Thoracic aorta (tissue), 2 donors: ENCODE measurements around the gene MAP1LC3B2. TPM values are rescaled to one million over a fixed set of nuclear protein-coding genes. Genes with fewer than 3 reads are reported as not detected.

Experiments
- ATAC-seq: fragments of 150-250 bp; one replicate; pipeline ENCODE4 v1.8.0; 2017; ENCODE audit warnings: low read depth; ENCODE audit not compliant: insufficient number of reproducible peaks, low FRiP score
- DNase-seq: peaks from one replicate; pipeline ENCODE4 v3.0.0-alpha.2; 2020; ENCODE audit warnings: low spot score
- H3K27ac ChIP-seq, 2 donors: fragments of 200-600 bp; sonication (generic); 1 replicate in 1 of 2; 2 replicates in 1 of 2; pipeline ENCODE4 v1.5.1; 2016; ENCODE audit warnings: mild to moderate bottlenecking in 2 of 2, moderate library complexity in 2 of 2
- H3K27me3 ChIP-seq: fragments of 200-600 bp; sonication (generic); replicated peaks from 2 replicates; pipeline ENCODE4 v1.6.0; 2016; ENCODE audit warnings: mild to moderate bottlenecking; ENCODE audit not compliant: insufficient read depth
- H3K36me3 ChIP-seq: fragments of 200-600 bp; sonication (generic); one replicate; pipeline ENCODE4 v1.5.1; 2016
- H3K4me1 ChIP-seq, 2 donors: fragments of 200-600 bp; sonication (generic); 1 replicate in 1 of 2; 2 replicates in 1 of 2; pipeline versions ENCODE4 v1.5.1 to v1.6.0; 2016; ENCODE audit warnings: low read depth in 2 of 2, mild to moderate bottlenecking in 1 of 2; ENCODE audit not compliant: control insufficient read depth in 1 of 2
- H3K4me3 ChIP-seq: fragments of 200-600 bp; sonication (generic); 2 replicates; pipeline ENCODE4 v1.5.1; 2016; ENCODE audit warnings: mild to moderate bottlenecking
- H3K9me3 ChIP-seq: fragments of 200-600 bp; sonication (generic); 2 replicates; pipeline ENCODE4 v1.5.1; 2016
- CTCF ChIP-seq: fragments of 200-600 bp; sonication (generic); IDR thresholded peaks from one replicate; pipeline ENCODE4 v1.5.1; 2019; ENCODE audit warnings: antibody characterized with exemption
- total RNA-seq, 2 donors: library from RNA; depleted of rRNA; stranded (reverse); fragments of >200 nt; gene quantifications; one replicate each; pipeline versions ENCODE4 v1.1.0 to v1.2.3, GENCODE V29; 2016

Gene MAP1LC3B2
- total RNA-seq, 2 donors from 2014 or later = 1.5 TPM; not detected in 1

GRCh38 chr12:116589581-116589980 lies 30.4 kb downstream of the MAP1LC3B2 start:
- H3K27me3 ChIP-seq = no peaks in the 10 kb centered on the region
- no peaks in the 10 kb centered on the region for H3K36me3 ChIP-seq
- H3K4me3 ChIP-seq = no peak overlapping the region
- TF ChIP-seq CTCF = no peak
- H3K9me3 ChIP-seq = no peaks in the 10 kb centered on the region
- no peak for DNase-seq
- H3K27ac ChIP-seq = no peak overlapping the region
- no peak for ATAC-seq
- peaks cover 8 to 24% of the 10 kb centered on the region in 2 donors for H3K4me1 ChIP-seq

GRCh38 chr12:116590561-116590960 lies 31.4 kb downstream of the MAP1LC3B2 start:
- H3K27me3 ChIP-seq = no peaks in the 10 kb centered on the region
- H3K4me1 ChIP-seq = peaks cover 11 to 34% of the 10 kb centered on the region in 2 donors
- no peaks in the 10 kb centered on the region for H3K9me3 ChIP-seq
- H3K4me3 ChIP-seq = no peak overlapping the region
- H3K36me3 ChIP-seq = no peaks in the 10 kb centered on the region
- H3K27ac ChIP-seq = no peak overlapping the region
- no peak for ATAC-seq
- DNase-seq = no peak
- TF ChIP-seq CTCF = no peak

GRCh38 chr12:116591855-116592637 lies 32.9 kb downstream of the MAP1LC3B2 start:
- Histone ChIP-seq H3K36me3 (no peaks in the 10 kb centered on the region), H3K4me1 (peaks cover 11 to 37% of the 10 kb centered on the region in 2 donors), H3K27me3 (no peaks in the 10 kb centered on the region), H3K4me3 (no peak overlapping the region), H3K9me3 (no peaks in the 10 kb centered on the region), H3K27ac (peak overlapping the region; percentile 21 to 49)
- ATAC-seq (no peak), DNase-seq (no peak)
- TF ChIP-seq CTCF = no peak

- Histone ChIP-seq H3K27ac (peak overlapping the region; percentile 21 to 49), H3K4me3 (no peak overlapping the region), H3K36me3 (no peaks in the 10 kb centered on the region), H3K9me3 (no peaks in the 10 kb centered on the region), H3K27me3 (no peaks in the 10 kb centered on the region), H3K4me1 (peaks cover 11 to 37% of the 10 kb centered on the region in 2 donors)
- ATAC-seq (no peak), DNase-seq (no peak)
- TF ChIP-seq CTCF = no peak
Observed at GRCh38 chr12:116592731-116593130, 33.5 kb downstream of the MAP1LC3B2 start.

- H3K9me3 ChIP-seq = no peaks in the 10 kb centered on the region
- ATAC-seq = no peak
- H3K27me3 ChIP-seq = no peaks in the 10 kb centered on the region
- no peak overlapping the region for H3K4me3 ChIP-seq
- no peak for TF ChIP-seq CTCF
- H3K27ac ChIP-seq = no peak overlapping the region
- DNase-seq = no peak
- peaks cover 11 to 49% of the 10 kb centered on the region in 2 donors for H3K4me1 ChIP-seq
- H3K36me3 ChIP-seq = no peaks in the 10 kb centered on the region
Observed at GRCh38 chr12:116594325-116595038, 35.3 kb downstream of the MAP1LC3B2 start.
